NCI-H1694 treated with DMSO at 0.1 percent for 48 hours (cell line): Measurements from ENCODE around the gene AHCTF1.
A peak's percentile ranks its signal among the peaks of the same experiment; 100 is the strongest.
"Not testable (repeated sequence)": the region's sequence is repeated elsewhere in the genome, so short reads cannot be mapped to it uniquely, and the experiment has no call there.

Experiments used
- DNase-seq: peaks from one replicate; lab custom pipeline; 2025; lab: John Stamatoyannopoulos, UW

Gene AHCTF1

GRCh38 chr1:246923482-246923881 is 8.3 kb downstream of the AHCTF1 start:
- DNase-seq, result no peak

GRCh38 chr1:246921481-246921880 is 10.3 kb downstream of the AHCTF1 start:
- no peak for DNase-seq

- DNase-seq, result no peak
Measured at GRCh38 chr1:246919902-246920301, 11.8 kb downstream of the AHCTF1 start.

DNA sequence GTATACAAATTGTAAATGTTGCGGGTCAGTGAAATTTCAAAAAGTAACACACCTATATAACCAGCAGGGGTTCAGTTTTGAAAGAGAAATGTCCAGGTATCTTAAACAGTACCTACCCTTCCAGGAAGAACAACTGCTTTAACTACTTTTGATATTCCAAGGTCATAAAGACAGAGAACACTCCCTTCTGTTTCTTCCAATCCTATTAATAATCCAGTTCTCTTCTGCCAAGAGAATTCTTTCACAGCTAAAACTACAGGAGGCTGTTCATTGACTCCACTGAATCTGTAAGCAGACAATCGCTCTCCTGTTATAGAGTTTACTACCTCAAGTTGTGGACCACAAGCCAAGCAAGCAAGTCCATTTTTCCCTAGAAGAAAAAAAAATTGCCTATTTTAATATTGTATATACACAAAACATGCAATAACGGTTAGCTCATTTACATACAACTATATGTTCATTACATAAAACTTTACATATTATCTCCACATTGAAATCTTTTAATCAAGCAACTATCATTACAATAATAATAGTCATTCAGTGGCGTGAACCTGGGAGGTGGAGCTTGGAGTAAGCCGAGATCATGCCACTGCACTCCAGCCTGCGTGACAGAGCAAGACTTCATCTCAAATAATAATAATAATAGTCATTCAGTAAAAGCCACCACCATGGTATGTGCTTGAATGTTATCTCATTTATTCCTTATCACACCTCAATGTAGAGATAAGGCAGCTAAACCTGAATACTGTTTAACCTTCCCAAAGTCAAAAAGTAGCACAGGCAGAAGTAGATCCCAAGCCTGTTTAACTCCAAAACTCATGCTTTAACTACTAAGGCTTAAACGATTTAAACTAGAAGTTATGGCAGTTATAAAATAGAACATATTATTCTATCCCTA is 15.5 kb downstream of the AHCTF1 start:
- DNase-seq, result not testable (repeated sequence)

GRCh38 chr1:246907472-246907871 is 24.3 kb downstream of the AHCTF1 start:
- DNase-seq, result peak; percentile 48

DNA sequence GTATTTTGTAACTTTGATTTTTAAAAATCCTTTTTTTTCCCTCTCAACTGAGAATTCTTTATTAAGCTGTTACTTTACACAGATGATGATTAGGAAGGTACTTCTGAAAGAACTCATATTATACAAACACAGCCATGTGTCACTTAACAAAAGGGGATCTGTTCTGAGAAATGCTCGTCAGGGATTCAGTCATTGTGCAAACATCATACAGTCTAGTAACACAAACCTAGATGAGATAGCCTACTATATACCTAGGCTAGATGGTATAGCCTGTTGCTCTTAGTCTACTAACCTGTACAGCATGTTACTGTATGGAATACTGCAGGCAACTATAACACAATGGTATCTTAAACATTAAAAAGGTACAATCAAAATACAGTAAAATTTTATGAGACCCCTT is 24.9 kb downstream of the AHCTF1 start:
- DNase-seq, result no peak

- no peak for DNase-seq
Measured at GRCh38 chr1:246901874-246902273, 29.9 kb downstream of the AHCTF1 start.

DNA sequence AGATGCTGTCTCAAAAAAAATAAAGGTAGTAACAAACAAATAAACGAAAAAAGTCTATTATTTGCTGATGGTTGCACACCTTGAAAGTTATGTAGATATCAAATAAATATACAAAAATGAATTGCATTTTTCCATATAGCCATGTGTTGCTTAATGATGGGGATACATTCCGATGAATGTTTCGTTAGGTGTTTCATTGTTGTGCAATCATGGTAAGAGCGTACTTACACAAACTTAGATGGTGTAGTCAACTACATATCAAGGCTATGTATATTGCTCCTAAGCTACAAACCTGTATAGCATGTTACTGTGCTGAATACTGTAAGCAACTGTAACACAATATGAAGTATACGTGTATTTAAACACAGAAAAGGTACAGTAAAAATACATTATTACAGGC is 34.4 kb downstream of the AHCTF1 start:
- DNase-seq, result no peak

- DNase-seq, result no peak
Measured at GRCh38 chr1:246893191-246893939, 38.4 kb downstream of the AHCTF1 start.

GRCh38 chr1:246891105-246891504 is 40.6 kb downstream of the AHCTF1 start:
- no peak for DNase-seq

DNA sequence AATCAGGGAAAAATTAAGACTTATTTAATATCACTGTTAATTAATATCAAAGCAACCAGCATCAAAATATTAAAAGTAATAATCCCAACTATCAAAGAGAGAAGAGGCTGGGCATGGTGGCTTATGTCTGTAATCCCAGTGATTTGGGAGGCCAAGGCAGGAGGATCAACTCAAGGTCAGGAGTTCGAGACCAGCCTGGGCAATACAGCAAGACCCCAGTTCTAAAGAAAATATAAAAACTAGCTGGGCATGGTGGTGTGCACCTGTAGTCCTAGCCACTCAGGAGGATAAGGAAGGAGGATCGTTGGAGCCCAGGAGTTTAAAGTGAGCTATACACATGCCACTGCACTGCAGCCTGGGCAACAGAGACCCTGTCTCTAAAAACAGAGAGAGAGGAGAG is 43.2 kb downstream of the AHCTF1 start:
- no peak for DNase-seq

DNA sequence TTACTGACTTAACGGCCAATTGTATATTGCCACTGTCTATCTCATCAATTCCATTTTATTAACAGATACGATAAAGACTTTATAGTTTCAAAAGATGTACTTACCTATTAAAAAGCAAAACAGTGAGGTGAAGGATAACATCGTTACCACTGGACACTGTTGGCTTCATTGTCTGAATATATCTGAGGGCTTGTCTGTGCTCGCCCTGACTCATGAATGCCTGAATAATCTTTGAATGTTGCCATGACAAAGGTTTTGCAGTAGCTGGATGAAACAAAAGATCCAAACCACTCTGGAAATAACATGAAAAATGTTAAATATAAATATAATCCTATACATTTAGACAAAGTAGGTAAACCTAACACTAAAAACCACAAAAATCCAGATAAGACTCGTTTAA is 46.4 kb downstream of the AHCTF1 start:
- not testable (repeated sequence) for DNase-seq

DNA sequence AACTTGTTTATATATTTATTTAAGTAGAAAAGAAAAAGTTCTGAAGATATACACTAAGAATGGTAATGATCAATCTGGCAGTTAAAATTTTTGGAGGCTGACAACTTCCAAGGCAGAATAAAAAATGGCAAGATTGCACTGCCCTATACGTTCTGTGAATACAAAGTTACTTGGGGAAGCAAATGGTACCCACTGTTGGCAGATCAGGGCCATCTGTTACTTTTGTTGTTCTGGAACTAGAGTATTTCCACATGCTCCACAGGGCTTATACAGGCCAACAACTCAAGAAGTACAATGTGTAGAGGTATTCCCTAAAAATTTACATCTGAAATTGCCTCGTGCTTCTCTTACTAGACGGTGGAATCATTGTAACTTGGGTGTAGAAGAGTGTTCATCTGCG is 53.2 kb downstream of the AHCTF1 start:
- DNase-seq, result no peak

- DNase-seq, result no peak
Measured at GRCh38 chr1:246876431-246876830, 55.3 kb downstream of the AHCTF1 start.

- no peak for DNase-seq
Measured at GRCh38 chr1:246875041-246876026, 56.4 kb downstream of the AHCTF1 start.

DNA sequence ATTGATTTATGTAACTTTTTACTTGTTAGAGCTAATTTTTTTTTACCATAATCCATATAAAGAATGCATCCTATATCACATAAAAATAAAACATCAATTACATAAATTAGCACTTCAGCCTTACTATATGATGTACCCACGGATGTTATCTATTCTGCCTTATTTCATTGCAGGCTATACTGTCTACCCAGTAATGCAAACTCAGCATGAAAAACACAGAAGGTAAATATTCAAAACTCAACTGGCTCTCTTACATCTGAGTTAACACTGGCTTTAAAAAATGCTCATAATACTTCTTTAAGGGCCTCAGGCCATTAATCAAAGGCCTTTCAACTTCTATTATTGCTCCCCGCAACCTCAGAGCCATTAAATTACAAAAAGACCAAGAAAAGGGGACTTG is 65.8 kb downstream of the AHCTF1 start:
- no peak for DNase-seq

- DNase-seq, result not testable (repeated sequence)
Measured at GRCh38 chr1:246863791-246864190, 68.0 kb downstream of the AHCTF1 start.

- DNase-seq, result no peak
Measured at GRCh38 chr1:246860401-246860800, 71.3 kb downstream of the AHCTF1 start.

DNA sequence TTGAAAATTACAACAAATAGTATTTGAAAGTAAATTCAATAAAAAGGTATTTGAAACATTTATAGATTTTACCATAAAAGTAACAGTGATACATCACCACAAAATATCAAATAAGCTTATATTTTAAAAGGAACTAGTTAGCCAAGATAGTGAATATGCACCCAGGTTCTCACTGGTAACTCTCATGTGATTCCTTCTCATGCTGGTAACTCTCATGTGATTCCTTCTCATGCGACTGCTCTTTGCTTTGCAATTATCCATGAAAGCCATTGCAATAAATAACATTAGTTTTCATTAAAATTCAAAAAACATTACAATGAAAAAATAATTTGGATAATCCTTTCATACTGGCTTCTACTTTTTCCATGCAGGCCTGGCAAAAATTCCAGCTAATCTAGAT is 75.4 kb downstream of the AHCTF1 start:
- no peak for DNase-seq

DNA sequence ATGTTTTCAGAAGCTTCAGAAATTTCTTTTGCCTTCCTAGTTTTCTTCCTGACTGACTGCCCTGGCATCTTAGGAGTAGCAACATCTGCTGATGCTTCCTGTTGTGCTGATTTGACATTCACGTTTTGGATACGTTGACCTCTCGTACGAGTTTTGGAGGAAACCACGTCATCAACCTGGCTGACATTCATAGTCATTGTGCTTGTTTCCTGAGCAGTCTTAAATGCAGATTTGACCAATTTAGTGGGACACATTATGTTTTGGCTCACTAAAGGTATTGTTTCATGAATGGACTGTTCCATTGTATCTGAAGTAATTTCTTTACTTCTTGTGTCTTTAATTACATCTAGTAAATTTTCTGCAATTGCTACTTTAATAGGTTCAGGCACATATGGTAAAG is 81.1 kb downstream of the AHCTF1 start:
- not testable (repeated sequence) for DNase-seq

- DNase-seq, result no peak
Measured at GRCh38 chr1:246843876-246844275, 87.9 kb downstream of the AHCTF1 start.

DNA sequence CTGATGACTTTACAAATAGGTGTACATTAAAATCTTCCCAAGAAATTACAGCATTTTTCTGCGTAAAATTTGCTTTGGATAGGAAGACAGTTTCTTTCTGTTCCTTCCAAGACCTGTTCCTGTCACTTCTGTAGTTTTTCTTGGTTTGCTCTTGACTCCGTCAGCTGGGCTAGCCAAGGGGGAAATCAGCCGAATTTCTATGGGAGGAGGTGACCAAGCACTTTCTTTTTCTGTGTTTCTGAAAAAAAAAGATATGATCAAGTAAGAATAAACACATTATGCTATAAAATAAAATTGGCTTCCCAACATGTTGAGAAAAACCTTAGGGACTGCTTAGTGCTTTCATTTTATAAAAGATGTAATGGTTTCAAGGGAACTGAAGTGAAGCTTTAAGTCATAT is 91.0 kb downstream of the AHCTF1 start:
- DNase-seq, result not testable (repeated sequence)
